GM12872 (cell line): ENCODE measurements around the gene RFPL2.

Experiments
- TF ChIP-seq, protein P1 (sequence below): IDR thresholded peaks from 3 replicates; pipeline ENCODE4 v1.5.1; 2011; ENCODE audit warnings: low read depth, mild to moderate bottlenecking, low read length, moderate library complexity; ENCODE audit not compliant: insufficient read depth

The RFPL2 gene

GRCh38 chr22:32205974-32206773, 1.3 kb upstream of the RFPL2 start:
- TF ChIP-seq, protein P1, sequence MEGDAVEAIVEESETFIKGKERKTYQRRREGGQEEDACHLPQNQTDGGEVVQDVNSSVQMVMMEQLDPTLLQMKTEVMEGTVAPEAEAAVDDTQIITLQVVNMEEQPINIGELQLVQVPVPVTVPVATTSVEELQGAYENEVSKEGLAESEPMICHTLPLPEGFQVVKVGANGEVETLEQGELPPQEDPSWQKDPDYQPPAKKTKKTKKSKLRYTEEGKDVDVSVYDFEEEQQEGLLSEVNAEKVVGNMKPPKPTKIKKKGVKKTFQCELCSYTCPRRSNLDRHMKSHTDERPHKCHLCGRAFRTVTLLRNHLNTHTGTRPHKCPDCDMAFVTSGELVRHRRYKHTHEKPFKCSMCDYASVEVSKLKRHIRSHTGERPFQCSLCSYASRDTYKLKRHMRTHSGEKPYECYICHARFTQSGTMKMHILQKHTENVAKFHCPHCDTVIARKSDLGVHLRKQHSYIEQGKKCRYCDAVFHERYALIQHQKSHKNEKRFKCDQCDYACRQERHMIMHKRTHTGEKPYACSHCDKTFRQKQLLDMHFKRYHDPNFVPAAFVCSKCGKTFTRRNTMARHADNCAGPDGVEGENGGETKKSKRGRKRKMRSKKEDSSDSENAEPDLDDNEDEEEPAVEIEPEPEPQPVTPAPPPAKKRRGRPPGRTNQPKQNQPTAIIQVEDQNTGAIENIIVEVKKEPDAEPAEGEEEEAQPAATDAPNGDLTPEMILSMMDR, result no peak

GRCh38 chr22:32204040-32204855, 625 bp downstream of the RFPL2 start:
- TF ChIP-seq, protein P1, result no peak

DNA sequence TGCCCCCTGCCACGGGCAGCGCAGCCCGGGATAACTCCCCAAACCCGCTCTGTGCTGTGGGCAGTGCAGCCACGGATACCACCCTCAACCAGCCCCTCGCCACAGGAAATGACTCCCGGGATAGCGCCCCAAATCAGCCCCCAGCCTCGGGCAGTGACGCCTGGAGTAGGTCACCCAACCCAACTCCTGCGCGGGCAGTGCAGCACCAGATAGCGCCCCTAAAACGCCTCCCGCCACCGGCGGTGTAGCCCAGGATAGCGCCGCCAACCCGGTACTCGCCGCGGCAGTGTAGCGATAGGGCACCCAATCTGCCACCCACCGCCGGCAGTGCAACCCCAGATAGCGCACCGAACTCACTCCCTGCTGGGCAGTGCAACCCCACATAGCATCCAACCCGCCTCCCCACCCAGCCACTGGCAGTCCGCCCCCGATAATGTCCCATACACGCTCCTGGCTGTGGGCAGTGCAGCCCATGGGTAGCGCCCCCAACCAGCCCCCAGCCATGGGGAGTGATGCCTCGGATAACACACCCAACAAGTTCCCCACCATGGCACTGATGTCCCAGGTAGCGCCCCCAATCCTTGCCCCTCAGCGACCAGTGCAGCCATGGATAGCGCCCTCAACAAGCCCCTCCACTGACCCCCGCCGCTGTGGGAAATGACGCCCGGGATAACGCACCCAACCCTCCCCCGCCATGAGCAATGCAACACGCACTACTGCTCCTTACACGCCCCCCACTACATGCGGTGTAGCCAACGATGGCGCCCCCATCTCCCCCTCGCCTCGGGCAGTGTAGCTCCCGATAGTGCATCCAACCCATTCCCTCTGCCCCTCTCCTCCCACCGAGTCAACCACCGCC, 1.5 kb downstream of the RFPL2 start:
- TF ChIP-seq, protein P1, result no peak

GRCh38 chr22:32202539-32203180, 2.2 kb downstream of the RFPL2 start:
- TF ChIP-seq, protein P1, result peak; percentile 71

GRCh38 chr22:32202161-32202538, 2.7 kb downstream of the RFPL2 start:
- TF ChIP-seq, protein P1, result no peak

GRCh38 chr22:32200752-32201151, 4.1 kb downstream of the RFPL2 start:
- TF ChIP-seq, protein P1, result no peak

DNA sequence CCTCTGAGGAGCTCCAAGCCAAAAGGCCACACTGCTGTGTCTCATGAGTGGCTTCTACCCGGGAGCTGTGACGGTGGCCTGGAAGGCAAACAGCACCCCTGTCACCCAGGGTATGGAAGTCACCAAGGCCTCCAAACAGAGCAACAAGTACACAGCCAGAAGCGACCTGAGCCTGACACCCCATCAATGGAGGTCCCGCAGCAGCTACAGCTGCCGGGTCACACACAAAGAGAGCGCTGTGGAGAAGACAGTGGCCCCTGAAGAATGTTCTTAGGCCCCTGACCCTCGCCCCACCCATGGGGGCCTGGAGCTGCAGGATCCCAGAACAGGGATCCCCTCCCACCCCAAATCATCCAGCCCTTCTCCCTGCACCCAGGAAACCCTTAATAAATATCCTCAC, 4.9 kb downstream of the RFPL2 start:
- TF ChIP-seq, protein P1, result no peak
